ENCODE results near the gene CDH4.

Gene CDH4

DNA sequence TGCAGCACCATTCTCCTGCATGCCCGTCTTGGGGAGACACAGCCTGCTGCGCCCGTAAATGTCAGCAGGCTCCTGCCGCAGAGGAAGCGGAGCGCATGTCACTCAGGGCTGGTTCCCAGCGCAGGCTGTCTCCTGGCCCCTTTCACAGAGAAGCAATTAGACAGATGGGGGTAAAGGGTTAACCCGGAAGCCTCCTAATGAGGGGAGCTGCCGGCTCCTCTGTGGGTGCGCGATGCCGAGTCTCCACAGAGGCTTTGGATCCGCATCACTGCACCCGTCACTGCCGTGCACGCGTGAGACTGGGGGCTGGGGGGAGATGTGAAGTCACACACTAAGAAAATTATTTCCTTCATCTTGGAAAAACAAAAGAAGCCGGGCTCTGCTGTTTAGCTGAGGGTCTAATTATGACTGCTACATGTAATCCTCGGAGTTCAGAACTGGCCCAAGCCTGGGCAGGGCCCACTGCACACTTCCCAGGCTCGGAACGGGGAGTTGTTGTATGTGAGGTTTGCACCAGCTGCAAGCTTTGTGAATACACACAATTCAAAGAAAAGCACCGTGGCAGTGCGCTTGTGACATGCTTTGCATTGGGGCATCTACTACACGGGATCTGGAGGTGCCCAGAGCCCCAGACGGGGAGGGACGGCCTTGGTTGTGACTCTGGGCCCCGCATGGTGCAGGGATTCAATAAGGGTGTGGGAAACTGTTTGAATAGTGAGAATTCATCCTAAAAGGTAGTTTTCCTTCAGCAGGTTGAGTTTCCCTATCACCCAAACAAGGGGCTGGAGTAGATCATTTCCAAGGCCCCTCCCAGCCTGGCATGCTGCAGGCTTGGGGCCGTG is 482.1 kb downstream of the CDH4 start:
- DNase-seq (ENCODE audit: low read depth in 2 of 2): no peak

DNA sequence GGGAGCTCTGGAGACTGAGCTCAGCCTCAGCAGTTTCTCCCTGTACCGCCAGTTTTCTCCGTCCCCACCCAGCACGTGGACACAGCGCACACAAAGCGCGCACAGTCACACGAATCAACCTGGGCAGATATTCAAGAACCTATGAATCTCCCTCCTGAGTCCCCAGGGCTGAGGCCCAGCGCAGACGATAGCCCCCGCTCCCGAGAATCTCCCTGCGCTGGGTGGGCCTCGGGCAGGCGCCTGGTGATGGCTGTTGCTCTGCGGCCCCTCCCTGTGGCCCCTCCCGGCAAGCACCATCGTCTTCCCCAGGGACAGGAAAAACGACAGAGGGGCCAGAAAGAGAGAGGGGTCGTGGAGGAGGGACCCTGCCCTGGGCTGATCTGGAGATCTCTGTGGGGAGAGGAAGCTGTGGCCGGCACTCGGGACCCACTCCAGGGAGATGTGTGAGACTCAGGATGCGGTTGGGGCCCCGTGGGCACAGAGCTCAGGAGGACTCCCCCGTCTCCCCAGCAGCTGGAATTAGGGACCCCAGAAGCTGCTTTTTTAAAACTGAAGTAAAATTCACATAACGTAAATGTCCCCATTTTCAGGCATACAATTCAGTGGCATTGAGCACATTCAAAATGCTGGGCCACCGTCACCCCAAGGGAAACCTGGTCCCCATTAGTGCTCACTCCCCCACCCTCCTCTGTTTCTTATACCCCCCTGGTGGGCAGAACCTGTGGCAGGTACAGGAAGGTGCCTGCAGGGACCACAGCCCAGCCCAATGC is 482.9 kb downstream of the CDH4 start:
- DNase-seq (ENCODE audit: low read depth in 2 of 2): no peak

DNA sequence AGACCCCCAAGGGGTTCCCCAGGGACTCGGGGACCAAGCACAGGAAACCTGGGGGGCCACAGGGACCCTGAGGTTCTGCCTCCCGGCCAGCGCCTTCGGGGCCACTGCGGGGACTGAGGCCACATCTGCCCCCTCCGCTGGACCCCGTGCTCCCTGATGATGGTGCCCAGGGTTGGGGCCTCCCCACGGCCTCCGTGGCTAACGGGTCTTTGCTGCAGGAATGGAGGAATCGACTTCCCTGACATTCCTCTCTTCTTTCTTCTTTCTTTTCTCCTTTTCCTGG is 483.4 kb downstream of the CDH4 start:
- DNase-seq (ENCODE audit: low read depth in 2 of 2): no peak

DNA sequence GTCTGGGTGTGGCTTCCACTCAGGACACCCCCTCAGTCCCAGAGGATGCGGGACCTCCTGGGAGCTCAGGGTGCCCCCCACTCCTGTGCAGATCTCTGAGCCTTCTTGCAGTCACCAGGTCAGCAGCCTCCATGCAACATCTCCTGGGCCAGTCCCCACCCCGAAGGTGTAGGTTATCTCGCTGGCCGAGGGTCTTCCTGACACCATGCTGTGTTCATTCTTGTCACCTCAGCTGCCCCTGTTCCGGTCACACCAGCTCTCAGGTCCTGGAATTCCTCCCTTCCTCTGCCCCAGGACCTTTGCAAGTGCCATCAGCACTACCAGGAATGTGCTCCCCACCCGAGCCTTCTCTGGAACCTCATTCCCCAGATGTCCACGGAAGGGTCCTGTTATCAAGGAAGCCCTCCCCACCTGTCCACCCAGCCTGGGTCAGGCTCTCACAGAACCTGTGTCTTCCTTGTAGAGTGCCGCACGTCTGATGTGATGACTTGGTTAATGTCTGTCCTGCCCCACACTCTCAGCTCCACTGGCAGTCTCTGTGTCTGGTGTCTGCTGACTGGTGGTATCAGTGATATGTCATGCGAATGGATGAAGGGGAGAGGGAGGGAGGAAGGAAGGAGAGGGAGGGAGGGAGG is 484.1 kb downstream of the CDH4 start:
- no peak for DNase-seq (ENCODE audit: low read depth in 2 of 2)

DNA sequence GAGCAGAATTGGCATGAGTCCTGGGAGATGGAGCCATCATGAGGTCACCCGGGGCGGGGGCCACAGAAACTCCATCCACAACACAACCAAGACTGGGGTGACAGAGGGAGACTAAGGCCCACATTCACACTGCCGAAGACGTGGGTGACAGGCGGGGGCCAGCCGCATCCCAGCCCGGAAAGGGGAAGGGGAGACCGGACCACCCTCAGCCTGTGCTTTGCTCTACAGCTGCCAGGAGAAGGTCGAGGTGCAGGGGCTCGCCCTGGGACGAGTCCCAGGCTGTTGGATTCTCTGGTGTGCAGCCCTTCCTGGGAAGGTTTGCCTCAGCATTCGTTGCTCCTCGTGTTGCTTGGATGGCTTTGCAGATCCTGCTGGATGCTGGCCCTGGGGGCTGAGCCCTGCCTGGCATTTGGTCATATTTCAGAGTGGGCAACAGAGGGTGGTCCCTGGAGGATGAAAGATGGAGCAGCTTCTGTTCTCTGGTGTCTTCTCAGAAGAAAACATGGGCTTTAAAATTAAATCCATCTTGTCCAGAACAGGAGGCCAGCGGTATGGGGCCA is 484.8 kb downstream of the CDH4 start:
- no peak for DNase-seq (ENCODE audit: low read depth in 2 of 2)

DNA sequence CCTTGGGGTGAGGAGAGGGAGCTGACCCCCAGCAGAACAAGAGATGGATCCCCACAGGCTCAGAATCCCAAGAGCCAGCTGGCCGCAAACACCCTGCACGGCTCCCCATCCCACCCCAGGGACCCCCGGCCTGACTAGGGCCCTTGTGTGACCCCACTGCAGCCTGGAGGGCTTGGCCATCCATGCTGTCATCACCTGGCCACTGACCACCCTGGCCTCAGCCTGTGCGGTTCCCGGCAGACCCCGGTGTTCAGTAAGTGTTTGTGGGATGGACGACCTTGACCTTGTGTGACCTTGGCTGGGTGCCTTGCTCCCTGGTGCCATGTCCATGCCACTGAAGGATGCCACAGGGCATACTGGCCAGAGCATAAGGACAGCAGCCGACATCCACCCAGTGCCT is 485.3 kb downstream of the CDH4 start:
- DNase-seq (ENCODE audit: low read depth in 2 of 2): no peak

DNA sequence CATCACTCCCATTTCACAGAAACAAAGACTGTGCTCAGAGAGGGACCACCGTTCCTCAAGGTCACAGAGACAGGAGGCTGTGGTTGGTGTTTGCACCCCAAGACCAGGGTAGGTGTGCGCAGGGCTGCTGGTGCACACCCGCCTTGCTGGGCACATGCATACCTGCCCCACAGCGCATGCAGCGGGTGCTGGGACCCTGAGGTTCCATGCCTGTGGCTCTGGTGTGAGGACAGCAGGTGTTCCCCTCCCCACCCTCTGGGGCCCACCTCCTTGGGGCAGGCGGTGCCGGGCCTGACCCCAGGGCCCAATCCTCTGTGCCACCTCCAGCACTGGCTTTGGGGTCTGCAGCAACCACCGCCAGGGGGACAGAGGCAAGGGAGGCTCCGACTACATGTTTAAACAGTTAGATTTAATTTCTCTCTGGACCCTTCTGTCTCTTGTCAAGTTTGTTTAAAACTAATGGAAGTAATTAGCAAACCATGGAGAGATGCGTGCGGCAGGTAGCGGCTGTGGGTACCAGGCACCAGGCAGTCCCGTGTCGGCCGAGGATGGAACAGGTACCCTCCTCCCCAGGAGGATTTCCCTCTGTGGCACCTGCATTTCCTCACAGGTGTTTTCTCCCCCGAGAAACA is 485.9 kb downstream of the CDH4 start:
- no peak for DNase-seq (ENCODE audit: low read depth in 2 of 2)

DNA sequence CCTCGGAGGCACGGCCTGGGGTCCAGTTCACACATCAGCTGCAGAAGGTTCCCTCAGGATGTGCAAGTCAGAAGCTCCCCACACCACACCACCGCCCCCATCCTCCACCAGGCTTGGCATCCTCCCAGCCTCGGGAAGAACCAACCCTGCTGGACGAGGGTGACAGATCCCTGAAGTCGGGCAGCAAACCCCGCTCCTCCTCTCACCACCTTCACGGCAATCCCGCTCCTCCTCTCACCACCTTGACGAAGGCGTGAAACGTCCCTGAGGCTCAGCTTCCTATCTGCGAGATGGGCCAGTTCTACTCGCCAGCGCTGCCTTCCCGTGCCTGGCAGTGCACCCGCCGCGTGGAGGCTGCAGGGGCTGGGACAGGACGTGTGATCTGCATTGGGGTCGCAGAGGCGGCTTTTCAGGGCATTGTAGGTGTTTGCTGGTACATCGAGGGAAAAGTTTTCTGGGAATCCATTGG is 486.6 kb downstream of the CDH4 start:
- DNase-seq (ENCODE audit: low read depth in 2 of 2): no peak

DNA sequence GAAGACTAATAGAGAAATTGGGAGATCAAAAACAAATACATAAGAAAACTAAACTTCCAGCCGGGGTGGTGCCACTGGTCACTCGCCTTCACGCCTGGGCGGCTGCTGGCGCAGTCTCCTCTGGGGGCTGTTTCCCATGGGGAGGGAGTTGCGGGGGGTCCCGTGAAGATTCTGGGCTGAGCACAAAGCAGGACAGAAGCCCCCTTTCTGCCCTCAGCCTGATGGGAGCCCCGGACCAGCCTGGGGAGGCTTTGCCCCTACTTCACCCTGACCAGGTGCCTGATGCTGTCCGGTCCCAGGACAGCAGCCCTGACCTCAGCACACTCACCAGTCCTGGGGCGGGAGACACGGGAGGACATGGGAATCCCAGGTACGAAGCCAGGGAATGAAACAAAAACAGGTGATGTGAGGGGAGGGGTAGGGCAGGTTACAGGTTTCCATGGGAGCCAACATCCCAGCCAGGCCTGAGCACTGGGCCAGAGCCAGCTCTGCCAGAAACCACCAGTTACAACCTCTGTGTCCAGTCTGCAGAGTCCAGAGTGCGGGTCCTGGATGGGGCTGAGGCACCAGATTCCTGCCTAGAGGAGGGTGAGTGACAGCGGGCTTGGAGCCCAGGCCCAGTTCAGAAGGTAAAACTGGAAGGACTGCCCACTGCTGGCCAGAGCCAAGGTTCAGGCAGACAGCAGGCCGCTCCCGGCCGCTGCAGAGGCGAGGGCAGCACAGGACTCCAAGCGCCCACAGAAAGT is 487.2 kb downstream of the CDH4 start:
- no peak for DNase-seq (ENCODE audit: low read depth in 2 of 2)

DNA sequence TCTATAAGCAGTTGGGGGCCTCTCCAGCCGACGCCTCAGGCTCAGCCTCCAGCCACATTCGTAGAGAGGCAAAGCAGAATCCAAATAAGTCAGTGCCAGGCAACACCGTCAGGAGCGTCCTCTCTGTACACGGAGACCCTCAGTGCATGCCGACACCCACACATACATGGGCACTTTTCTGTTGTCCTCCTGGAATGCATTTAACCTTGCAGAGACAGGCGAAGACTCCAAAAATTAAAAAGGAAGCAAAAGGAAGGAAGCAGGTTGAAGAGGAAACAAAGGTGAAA is 487.7 kb downstream of the CDH4 start:
- DNase-seq (ENCODE audit: low read depth in 2 of 2): no peak

DNA sequence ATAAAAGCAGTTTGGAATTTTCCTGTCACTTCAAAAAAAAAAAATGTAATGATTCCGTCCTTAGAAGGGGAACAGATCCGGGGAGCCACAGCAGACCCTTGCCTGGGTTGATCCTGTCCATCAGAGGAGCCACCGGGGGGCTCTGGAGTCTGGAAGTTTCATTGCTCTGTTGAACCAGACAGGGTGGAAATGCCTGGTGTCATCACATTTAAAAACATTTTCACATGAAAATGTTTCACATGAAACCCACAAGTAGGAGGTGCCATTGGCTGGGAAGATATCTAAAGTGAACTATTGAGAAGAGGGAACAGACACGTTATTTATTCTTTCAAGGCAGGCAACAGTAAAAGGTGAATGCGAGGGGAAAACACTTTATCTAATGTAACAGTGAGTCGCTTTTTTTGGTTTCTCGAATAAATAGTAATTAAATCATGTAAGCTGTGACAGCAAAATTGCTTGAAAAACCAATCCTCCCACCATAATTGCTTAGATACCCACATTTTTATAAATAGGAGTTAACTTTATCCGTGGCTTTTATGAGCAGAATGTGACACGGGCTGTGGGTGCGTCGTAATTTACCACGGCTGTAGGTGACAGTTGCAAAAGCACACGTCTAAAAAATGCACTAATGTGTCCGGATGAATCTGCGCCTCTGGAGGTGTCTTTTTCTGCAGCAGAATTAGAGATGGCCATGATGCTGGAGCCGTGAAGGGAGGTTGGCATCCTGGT is 490.2 kb downstream of the CDH4 start:
- no peak for DNase-seq (ENCODE audit: low read depth in 2 of 2)

DNA sequence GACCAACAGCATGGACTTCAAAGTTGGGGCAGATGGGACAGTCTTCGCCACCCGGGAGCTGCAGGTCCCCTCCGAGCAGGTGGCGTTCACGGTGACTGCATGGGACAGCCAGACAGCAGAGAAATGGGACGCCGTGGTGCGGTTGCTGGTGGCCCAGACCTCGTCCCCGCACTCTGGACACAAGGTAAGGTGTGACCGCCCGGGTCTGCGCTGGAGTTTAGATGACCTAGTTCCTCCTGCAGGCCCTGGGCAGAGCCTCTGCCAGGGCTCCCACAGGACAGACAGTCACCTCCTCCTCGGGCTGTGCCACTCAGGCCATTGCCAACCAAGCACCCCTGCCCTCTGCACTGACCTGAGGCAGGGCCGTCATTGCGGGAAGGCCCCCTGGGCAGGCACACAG is 491.5 kb downstream of the CDH4 start:
- DNase-seq (ENCODE audit: low read depth in 2 of 2): no peak

DNA sequence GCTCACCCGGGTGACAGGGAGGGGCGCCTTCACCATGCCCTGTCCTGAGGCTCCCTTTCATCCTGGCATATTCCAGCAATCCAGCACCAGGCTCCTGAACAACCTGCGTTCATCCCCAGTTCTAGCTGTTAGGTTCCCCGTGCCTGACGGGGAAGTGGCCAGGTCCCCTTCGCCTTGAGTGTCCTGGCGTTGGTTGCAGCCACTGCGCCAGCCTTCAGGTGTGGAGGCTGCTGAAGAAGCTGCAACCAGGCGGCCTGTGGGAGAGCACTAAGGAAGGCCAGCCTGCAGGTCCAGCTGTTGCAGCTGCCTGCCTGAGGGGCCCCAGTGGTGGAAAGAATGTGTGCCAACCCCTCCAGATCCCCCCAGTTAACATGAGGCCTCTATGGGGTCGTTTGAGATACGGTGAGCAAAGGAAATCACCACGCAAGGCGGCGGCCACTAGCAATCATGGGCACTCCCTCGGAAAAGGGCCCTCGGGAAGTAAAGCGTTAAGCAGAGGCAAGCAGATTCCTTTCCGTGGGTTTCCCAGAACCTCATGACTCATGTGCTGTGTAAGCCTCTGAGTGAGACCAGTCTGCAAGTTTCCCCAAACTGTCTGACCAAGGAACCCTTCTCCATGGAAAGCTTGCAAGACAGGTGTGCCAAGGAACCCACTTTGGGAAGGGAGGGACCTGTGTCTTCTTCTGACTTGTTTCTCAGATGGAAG is 492.8 kb downstream of the CDH4 start:
- DNase-seq (ENCODE audit: low read depth in 2 of 2): no peak

DNA sequence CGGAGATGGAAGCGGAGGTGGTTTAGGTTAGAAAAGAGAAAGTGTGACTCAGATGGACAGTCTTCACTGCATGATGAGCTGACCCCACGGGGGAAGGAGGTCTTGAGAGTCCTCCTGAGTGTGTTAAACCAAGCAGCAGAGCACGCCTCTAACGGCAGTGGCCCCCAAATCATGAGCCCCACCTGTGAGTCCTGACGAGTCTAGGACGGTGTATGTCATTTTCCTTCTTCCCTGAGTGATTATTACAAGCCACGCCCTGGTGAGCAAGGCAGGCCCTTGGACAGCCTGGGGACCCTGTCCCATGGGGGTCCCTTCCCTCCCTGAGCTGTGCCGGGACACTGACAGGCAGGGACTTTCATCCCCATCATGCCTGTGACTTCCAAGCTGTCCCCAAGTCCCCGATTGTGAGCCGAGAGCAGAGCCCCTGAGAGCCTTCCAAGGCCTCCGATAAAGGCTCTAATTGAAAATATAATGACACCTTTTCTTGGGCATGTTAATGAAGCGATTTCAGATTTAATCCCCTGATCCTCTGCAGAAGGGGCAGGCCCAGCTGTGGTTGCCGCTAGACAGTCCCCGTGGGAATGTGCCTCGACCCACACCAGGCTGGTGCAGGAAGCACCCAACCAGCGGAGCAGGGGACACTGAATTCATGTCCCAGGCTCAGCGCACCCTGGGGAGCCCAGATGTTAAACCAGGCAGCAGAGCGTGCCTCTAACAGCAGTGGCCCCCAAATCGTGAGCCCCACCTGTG is 493.5 kb downstream of the CDH4 start:
- no peak for DNase-seq (ENCODE audit: low read depth in 2 of 2)

DNA sequence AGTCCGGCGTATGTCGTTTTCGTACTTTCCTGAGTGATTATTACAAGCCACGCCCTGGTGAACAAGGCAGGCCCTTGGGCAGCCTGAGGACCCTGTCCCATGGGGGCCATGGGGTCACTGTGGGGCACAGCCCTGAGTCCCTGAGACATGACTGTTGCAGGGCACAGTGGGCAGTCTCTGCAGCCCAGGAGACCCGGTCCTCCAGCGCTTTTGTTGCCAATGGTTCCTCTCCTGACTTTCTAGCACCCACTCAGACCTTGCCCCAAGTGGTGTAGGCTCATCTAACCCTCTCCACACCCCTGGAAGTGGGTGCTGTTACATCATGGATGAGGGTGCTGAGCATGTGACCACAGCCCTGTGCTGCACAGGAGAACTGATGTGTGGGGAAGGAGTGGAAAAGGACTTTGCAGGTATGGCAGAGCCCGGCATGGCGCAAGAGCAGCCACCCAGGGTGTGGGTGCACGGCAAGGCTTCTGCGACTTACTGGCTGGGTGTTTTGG is 494.1 kb downstream of the CDH4 start:
- DNase-seq (ENCODE audit: low read depth in 2 of 2): no peak

DNA sequence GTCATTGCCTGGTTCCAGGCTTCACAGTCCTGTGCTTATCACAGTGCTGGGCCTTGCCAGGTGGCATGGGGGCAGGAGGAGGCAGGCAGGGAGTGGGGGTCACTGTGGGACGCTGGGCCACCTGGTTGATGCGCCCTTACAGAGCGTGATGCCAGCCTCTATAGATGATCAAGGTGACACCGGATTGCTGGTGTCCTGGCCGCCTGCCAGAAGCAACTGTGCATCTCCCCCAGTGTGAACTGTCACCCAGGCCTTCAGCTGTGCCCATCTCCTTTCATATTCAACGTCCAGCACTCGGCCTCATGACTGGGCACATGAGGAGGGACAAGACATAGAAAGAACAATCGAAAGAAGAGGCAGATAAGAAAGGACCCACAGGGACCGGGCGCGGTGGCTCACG is 494.7 kb downstream of the CDH4 start:
- no peak for DNase-seq (ENCODE audit: low read depth in 2 of 2)

DNA sequence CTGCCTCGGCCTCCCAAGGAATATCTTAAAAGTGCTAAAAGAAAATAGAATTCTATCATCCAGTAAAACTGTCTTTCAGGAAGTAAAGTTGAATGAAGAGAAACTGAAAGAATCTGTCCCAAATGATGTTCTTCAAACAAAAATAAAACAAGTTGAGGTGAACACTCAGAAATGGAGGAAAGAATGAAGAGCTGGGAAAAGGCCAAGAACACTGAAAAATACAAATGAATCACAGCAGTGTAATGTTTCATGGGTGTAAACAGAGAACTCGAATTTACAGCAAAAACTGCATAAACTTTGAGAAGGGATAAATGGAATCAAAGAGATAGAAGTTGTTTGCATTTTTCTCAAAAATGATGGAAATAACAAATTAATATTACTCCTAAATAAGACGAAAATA is 496.3 kb downstream of the CDH4 start:
- DNase-seq (ENCODE audit: low read depth in 2 of 2): no peak

DNA sequence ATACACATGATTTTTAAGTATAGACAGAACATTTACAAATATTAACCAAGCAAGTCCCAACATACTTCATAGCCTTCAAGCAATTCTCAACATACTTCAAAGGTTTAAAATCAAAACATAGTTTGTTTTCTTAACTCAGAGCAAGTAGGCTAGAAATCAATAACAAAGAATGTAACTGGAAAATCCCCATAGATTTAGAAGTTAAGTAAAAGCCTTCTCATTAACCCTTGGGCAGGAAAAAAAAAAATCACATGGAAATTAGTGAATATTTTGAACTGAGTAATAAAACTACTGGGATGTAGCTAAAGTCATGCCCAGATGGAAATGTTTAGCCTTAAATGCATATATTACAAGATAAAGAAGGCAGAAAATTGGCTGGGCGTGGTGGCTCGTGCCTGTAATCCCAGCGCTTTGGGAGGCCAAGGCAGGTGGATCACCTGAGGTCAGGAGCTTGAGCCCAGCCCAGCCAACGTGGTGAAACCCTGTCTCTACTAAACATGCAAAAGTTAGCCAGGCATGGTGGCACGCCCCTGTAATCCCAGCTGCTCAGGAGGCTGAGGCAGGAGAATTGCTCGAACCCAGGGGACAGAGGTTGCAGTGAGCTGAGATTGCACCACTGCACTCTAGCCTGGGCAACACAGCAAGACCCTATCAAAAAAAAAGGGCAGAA is 497.5 kb downstream of the CDH4 start:
- no peak for DNase-seq (ENCODE audit: low read depth in 2 of 2)

DNA sequence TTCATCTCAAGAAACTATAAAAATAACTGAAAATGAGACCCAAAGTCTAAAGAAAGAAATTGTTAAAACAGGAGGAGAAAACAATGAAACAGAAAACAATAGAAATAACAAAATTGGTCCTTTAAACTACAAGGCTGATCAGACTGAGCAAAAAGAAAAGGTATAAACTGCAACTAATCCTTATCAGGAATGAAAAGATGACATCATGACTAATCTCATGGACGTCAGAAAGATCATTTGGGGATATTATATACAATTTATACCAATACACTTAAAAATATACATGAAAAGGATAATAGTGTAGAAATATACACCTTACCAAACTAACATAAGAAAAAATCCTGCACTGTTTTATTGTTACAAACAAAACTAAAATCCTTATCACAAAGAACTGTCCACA is 498.0 kb downstream of the CDH4 start:
- DNase-seq (ENCODE audit: low read depth in 2 of 2): no peak
